NCI-H2107 treated with DMSO at 0.1 percent for 48 hours (cell line): ENCODE results near the gene SEMA6B.
A peak's percentile ranks its signal among the peaks of the same experiment; 100 is the strongest.
"Not testable (repeated sequence)": the region's sequence is repeated elsewhere in the genome, so short reads cannot be mapped to it uniquely, and the experiment has no call there.

Source experiments
- DNase-seq: peaks from one replicate; lab custom pipeline; 2025; ENCODE audit not compliant: unreplicated experiment; lab: John Stamatoyannopoulos, UW

Gene SEMA6B

DNA sequence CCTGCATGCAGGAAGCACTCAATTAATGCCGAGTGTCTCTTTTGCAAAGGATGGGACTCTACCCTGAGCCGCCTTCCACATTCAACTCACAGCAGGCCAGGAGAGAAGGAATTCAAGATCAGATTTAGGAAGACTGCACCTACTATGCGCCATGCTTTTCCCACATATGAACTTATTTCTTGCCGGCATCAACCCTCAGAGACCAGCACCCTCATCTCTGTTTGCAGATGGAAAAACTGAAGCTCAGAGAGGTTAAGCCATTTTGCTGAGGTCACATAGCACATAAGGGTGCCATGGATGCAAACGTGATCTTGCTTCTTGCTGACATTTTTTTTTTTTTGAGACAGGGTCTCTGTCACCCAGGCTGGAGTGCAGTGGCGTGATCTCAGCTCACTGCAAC, 14.2 kb upstream of the SEMA6B start:
- no peak for DNase-seq

DNA sequence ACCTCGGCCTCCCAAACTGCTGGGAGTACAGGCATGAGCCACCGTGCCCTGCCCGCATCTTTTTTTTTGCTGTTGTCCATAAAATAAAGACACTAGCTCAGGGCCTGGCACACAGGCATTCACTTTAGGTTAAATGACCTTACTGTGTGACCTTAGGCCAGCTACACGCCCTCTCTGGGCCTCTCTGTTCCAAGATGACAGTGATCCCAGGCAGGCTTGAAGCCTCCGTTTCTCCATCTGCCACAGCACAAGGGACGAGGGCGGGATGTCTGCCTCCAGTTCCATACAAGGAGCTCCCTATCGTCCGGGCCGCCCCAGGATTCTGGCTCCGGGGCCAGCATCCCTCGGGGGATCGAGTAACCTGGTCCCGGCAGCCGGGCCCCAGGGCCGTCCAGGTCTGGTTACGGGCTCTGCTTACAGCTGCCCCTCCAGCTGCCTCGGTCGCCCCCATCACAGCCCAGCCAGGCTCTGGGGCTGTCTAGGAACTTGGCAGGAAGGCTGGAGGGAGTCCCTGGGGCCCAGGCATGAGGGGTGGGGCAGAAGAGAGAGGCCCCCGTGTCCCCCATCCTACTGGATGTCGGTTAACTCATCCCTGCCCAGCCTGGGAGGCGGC, 11.9 kb upstream of the SEMA6B start:
- no peak for DNase-seq

DNA sequence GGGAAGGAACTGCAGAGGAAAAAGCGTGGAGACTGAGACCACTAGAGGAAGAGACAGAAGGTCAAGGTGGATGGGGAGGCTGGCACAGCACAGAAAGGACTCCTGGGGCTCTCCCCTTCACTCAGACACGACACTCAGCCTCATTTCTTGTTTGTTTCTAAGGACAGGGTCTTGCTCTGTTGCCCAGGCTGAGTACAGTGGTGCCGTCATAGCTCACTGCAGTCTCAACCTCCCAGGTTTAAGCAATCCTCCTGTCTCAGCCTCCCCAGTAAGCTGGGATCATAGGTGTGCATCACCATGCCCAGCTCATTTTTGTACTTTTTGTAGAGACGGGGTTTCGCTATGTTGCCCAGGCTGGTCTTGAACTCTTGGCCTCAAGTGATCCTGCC, 11.4 kb upstream of the SEMA6B start:
- no peak for DNase-seq

DNA sequence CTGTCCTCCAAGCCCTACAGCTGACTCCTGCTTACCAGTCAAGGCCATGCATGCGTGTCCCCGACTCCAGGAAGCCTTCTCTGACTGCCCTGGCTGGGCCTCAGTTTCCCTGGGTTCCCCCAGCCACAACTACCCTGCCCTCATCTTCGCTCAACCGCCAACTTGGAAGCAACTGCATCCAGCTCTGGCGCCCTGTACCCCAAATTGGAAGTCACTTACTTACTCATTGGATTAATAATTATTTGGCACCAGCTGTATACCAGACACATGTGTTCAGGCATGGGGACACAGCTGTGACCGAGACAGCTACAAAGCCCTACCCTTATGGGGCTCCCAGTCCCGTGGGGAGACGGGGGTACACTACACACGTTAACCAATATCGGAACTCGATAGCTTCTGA, 10.9 kb upstream of the SEMA6B start:
- DNase-seq, result no peak

DNA sequence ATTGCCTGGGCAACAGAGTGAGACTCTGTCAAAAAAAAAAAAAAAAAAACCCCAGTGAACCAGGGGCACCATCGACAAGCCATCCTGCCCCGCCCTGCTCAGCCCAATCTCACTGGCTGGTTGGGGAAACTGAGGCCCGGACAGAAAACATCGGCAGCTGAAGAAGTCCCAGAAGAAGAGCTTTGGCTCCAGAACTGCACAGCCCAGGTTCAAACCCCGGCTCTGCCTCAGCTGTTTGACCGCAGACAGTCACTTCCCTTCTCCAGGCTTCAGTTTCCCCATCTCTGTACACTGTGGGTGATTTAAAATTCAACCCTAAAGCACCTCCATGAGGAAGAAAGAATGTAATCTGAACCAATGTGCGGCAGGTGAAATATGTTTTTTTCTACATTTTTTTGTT, 9.4 kb upstream of the SEMA6B start:
- no peak for DNase-seq

DNA sequence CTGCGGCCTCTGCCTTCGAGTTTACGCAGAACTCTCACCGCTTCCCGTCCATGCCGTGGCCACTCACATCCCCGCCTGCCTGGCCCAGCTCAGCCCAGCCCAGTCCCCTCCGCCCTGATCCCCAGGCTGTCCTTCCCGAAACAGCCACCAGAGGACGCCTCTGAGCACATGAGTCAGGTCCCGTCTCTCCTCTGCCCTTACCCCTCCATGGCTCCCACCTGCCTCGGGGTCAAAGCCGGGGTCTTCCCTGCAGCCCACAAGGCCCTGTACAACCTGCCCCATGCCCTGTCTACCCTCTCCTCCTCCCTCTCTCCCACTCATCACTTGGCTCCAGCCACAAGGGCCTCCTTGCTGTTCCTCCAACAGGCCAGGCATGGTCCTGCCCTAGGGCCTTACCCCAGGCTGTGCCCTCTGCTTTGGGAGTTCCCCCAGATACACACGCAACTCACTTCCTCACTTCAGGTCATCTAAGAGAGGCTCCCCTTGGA, 8.1 kb upstream of the SEMA6B start:
- DNase-seq, result no peak

DNA sequence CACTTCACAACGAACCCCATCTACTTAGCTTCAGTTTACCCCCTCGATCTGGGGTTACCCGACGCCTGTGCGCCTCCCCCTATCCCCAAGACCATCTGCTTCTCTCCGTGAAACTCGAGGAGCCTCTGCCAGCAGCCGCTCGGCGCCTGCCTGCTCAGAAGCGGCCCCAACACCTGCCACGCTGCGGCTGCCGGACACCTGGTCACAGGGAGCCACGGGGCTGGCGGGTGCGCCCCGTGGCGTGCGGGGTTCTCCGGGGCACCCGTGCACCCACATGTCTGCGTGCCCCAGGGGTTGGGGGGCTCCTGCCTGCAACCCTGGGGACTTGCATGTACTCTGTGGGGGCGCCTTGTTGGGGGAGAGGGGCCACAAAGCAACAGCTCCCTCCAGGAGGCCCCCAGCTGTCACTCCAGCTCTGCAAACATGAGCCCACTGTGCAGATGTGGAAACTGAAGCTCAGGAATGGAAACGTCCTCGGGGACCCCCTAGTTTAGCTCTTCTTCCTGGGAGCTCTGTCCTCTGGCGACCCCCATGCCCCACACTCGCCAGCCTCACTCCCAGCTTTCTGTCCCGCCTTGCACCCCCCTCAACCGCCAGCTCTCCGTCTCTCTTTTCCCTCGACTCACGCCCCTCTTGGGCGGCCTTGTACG, 7.0 kb upstream of the SEMA6B start:
- DNase-seq, result peak; percentile 58

DNA sequence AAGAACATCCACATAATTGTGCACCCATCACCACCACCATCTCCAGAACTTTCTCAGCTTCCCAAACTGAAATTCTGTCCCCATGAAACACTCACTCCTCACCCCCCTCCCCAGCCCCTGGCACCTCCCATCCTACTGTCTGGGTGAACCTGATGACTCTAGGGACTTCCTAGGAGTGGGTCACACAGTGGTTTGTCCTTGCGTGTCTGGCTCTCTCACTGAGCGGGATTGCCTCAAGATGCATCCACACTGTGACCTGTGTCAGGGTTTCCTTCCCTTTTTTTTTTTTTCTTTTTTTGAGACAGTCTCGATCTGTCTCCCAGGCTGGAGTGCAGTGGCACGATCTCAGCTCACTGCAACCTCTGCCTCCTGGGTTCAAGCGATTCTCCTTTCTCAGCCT, 4.1 kb upstream of the SEMA6B start:
- not testable (repeated sequence) for DNase-seq

DNA sequence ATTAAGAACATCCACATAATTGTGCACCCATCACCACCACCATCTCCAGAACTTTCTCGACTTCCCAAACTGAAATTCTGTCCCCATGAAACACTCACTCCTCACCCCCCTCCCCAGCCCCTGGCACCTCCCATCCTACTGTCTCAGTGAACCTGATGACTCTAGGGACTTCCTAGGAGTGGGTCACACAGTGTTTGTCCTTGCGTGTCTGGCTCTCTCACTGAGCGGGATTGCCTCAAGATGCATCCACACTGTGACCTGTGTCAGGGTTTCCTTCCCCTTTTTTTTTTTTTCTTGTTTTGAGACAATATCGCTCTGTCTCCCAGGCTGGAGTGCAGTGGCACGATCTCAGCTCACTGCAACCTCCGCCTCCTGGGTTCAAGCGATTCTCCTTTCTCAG, 2.6 kb upstream of the SEMA6B start:
- not testable (repeated sequence) for DNase-seq

DNA sequence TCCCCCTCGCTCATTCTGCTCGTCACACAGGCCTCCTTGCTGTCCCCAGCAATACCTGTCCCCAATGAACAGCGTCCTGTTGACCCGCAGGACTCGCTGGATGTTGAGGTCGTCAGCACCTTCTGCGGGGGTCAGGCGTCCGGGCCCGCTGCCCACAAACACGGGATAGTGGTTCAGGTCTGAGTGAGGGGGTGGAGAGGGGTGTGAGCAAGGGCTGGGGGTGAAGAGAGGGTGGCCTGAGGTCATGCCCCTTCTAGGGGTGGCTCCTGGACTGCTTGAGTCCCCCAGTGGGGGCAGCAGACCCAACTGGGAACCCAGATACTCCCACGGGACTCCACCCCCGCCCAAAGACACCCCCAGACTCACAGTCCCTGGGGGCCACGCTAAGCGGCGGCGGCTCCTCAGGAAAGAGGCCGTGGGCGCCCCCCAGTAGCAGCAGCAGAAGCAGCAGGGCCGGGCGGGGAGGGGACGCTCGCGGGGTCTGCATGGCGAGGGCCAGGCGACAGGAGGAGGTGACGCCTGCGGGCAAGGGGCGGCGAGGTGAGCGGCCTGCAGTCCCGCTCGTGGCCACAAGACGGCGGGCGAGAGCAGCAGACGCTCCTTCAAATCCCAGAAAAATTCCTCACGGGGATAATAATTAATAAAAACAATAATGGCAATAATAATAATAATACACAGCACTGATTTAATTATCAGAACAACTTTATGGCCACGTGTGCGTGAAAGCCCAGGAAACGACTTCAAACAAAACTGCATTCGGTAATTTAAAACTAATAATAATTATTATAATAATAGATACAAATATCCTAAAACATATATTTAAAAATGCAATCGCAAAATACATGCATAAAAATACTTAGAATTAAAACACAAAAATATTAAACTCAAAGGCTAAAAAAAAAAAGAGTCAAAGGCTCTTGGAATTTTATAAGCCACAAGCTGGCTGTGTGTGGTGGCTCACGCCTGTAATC, 1.2 kb downstream of the SEMA6B start:
- no peak for DNase-seq

DNA sequence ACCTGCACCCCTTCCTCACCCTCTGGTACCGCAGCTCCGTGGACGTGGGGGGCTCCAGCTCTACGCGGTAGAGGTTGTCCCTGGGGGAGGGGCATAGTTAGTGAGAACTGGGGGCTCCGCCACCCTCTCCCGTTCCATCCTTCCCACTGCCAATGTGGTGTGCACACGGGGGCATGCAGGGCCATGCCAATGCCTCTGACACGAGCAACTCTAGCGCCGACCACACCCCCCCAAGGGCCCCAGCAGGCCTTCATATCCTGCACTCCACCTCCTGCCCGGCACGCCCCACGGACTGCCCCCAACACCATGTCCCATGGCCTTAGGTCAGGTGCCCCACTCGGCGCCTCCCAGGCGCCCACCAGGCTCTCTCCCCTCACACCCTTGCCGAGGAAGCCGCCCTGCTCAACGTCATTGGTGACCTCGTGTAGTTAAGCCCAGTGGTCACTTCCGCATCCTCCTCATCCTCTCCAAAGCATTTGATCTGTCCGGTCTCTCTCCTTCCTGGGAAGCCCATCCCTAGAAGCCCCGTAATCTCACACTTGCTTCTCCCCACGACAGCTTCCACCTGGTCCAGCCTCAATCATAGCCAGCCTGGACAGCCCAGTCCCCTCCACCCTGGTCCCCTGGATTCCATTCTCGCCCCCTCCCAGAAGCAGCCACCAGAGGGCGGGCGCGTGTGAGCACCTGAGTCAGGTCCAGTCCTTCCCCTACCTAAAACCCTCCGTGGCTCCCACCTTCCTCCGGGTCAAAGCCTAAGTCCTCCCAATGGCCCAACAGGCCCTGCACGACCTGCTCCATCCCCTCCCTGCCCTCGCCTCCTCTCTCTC, 2.1 kb downstream of the SEMA6B start:
- no peak for DNase-seq

DNA sequence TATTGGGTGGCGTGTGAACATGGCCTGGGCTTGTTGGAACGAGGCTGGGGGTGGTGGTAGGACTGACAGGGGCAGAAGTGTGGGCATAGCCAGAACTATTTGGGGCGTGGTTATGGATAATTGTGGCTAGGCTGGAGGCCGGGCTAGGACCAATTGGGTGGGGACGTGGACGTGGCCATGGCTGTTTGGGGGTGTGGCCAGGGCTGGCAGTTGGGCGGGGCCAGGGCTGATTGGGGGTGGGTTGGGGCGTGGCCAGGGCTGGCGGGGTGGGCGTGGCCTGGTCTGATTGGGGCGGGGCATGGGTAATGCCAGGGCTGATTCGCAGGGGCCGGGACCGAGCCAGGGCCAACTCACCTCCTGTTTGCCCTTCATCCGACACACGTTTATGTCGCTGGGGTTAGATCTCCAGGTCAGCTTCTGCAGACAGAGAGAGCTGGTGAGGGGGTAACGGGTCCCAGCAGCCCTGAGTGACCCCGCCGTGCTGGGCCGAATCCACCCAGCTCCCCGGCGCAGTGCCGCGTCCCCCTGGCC, 2.8 kb downstream of the SEMA6B start:
- no peak for DNase-seq

DNA sequence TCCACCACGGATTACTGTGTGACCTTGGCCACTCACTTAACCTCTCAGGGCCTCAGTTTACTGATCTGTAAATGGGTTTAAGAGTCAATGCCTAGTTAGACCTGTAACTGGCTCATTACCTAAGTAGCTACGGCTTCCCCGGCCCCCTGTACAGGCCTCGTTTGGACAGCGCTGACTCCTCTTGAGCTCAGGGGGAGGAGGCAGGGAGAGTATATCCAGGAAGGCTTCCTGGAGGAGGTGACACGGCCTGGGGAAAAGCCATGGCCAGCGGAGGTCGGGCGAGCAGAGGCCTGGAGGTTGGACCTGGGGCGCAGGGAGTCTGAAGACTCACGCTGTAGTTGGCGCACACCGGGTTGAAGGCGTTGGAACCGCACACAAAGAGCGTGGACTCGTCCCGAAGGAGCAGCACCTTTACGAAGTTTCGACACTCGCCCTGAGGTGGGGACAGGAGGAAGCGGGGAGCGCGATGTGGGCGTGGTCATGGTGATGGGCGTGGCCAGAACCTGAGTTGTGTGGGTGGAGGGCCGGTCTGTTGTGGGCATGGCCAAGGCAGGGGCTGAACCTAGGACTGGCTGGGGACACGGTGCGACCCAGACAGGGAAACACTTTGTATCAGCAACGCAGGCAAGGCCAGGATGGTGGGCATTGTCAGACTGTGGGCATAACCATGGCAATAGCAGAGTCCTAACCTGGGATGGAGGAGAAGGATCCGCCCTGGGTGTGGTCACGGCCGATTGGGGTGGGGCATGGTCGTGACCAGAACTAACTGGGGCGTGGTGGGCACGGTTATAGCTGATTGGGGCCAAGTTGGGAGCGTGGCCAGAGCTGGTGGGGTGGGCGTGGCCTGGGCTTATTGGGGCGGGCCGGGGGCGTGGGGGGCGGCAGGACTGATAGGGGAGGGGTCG, 3.6 kb downstream of the SEMA6B start:
- DNase-seq, result no peak

DNA sequence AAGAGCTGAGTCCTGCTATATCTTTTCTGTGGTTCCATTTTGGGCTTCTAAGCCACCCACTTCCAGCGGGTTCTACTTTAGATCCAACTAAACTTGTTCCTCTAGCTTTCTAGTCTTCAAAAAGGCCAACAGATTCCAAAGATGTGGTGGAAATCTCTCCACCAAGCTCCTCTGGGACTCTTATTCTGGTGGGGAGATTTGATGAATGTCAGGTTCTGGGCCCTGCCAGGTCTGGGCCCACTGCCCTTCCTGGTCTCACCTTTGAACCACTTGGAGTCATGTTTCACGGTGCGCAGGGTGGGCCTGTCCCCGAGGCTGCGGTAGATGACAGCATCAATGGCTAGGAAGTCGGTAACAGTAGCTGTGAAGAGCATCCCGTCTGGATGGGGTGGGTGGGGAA, 4.8 kb downstream of the SEMA6B start:
- no peak for DNase-seq

DNA sequence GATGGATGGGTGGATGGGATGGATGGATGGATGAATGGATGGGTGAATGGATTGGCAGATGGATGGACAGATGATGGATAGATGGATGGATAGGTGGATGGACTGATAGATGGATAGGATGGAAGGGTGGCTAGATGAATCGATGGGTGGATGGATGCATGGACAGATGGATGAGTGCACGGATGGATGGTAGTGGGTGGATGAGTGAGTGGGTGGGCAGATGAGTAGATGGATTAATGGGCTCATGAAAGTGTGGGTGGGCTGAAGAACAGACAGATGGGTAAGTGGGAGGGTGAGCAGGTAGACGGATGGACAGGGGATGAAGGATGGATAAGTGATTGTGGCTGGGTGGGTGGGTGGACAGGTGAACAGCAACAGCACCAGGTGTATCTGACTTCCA, 5.7 kb downstream of the SEMA6B start:
- no peak for DNase-seq

DNA sequence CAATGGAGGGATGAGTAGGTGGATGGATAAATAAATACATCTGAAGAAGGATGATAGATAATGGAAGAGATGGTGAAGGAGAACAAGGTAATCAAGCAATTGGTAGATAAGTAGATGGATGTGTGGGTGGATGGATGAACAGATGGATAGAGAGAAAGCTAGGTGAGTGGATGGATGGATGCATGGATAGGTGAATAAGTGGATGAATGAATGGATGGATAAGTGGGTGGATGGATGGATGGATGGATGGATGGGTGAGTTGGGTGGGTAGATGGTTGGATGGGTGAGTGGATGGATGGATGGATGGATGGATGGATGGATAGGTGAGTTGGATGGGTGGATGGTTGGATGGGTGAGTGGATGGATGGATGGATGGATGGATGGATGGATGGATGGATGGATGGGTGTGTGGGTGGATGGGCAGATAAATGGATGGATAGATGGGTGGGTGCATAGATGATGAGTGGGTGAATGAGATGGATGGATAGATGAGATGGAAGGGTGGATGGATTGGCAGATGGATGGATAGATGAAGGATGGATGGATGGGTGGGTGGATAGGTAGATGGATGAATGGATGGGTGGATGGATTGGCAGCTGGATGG, 6.3 kb downstream of the SEMA6B start:
- no peak for DNase-seq

DNA sequence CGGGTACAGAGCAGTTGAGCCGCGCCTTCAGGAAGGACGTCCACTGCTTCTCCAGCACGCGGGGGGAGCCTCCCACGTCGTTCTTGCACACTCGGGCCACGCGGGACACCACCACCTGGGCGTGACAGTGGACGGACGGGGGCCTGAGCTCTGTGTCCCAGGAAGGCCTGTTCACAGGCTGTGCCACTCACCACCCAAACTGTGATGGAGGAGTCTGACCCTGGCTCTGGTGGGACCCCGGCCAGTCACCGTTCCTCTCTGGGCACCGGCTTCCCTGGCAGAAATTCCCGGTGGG, 7.0 kb downstream of the SEMA6B start:
- no peak for DNase-seq

DNA sequence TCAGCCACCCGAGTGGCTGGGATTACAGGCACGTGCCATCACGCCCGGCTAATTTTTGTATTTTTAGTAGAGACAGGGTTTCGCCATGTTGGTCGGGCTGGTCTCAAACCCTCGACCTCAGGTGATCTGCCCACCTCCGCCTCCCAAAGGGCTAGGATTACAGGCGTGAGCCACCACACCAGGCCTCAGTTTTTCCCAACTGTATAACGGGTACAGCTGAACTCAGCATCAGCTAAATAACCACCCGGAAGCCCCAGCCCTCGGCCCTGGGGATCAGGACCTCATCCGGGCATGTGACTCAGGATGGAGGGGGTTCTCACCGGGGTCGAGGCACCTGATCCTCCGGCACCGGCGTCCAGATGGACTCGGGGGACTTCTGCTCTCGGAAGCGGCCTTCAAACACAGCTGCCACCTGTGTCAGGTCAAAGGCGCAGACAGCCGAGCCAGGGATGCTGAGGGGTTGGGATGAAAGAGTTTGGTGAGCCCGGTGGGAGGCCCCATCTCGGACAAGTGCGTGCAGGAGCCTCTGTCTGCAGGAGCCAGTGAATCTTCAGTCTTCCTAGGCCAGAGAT, 8.9 kb downstream of the SEMA6B start:
- no peak for DNase-seq

DNA sequence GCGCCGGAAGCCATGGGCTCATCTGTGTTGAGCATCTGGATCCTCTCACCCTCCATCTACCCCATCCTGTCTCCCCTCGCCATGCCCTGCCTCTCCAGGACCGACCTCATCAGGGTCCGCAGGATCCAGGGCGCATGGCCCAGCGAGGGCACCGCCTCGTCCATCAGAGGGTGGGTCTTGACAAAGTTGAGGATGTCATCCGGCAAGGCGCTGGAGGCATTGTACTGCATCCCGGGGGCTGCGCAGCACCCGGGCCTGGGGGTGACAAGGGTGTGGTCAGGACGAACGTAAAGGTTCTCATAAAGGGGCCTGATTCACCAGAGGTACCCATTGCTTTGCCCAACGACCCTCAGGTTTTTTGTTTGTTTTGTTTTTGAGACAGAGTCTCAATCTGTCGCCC, 9.5 kb downstream of the SEMA6B start:
- DNase-seq, result no peak
